ENCODE data around the gene CEP78. TPM values are rescaled to one million over a fixed set of nuclear protein-coding genes. Genes with fewer than 3 reads are reported as not detected.
"Not testable (repeated sequence)": the region's sequence is repeated elsewhere in the genome, so short reads cannot be mapped to it uniquely, and the experiment has no call there.

CEP78 gene
- total and polyA plus RNA-seq, 10 donors, result 7.1 to 20.1 (median 16.2) TPM

GRCh38 chr9:78280982-78281668 lies 45.2 kb downstream of the CEP78 start:
- no peak overlapping the region for H3K27ac ChIP-seq
- H3K4me3 ChIP-seq, result no peak overlapping the region
- H3K4me1 ChIP-seq, result peaks cover 0 to 11% (median 0%) of the 10 kb centered on the region in 6 donors
- H3K27me3 ChIP-seq (replicated peaks in 1 of 7), result no peaks in the 10 kb centered on the region
- no peak for DNase-seq
- H3K36me3 ChIP-seq, result no peaks in the 10 kb centered on the region
- intact Hi-C loops (cut with DNase I; ENCODE audit: low total_unique reads), result no loop called here
- WGBS, 5 donors, result 42 to 50% (median 47%) methylated on average over 3 of the region's 3 CpGs
- TF ChIP-seq POLR2A (IDR thresholded peaks at IDR 0.05) (no peak), POLR2AphosphoS5 (IDR thresholded peaks at IDR 0.05) (peak in 2 of 3 donors; percentile 19 to 25)
- H3K9me3 ChIP-seq, result peaks cover 0 to 4% (median 0%) of the 10 kb centered on the region in 8 donors

GRCh38 chr9:78284181-78284580 lies 48.3 kb downstream of the CEP78 start:
- H3K27ac ChIP-seq; H3K27me3 ChIP-seq (replicated peaks in 1 of 7); H3K9me3 ChIP-seq; intact Hi-C loops (cut with DNase I; ENCODE audit: low total_unique reads); DNase-seq; H3K4me3 ChIP-seq; H3K36me3 ChIP-seq: not testable (repeated sequence)
- H3K4me1 ChIP-seq, result peaks cover 0 to 11% (median 0%) of the 10 kb centered on the region in 6 donors
- 88 to 95% (median 91%) methylated on average over 4 of the region's 4 CpGs for WGBS, 5 donors

GRCh38 chr9:78286125-78286524 lies 50.2 kb downstream of the CEP78 start:
- H3K9me3 ChIP-seq, result peaks cover 0 to 4% (median 0%) of the 10 kb centered on the region in 8 donors
- intact Hi-C loops (cut with DNase I; ENCODE audit: low total_unique reads), result no loop called here
- no peak for DNase-seq
- no peak overlapping the region for H3K4me3 ChIP-seq
- H3K27me3 ChIP-seq (replicated peaks in 1 of 7), result no peaks in the 10 kb centered on the region
- H3K36me3 ChIP-seq, result no peaks in the 10 kb centered on the region
- no peak for TF ChIP-seq POLR2A (IDR thresholded peaks at IDR 0.05)
- no peak for TF ChIP-seq CTCF (IDR thresholded peaks at IDR 0.05 in 8 of 11, conservative IDR thresholded peaks at IDR 0.05 in 3 of 11)
- peaks cover 0 to 8% (median 0%) of the 10 kb centered on the region in 6 donors for H3K4me1 ChIP-seq
- H3K27ac ChIP-seq, result no peak overlapping the region

GRCh38 chr9:78286946-78287388 lies 51.1 kb downstream of the CEP78 start:
- no peak for TF ChIP-seq CTCF (IDR thresholded peaks at IDR 0.05 in 8 of 11, conservative IDR thresholded peaks at IDR 0.05 in 3 of 11)
- no peak for TF ChIP-seq POLR2A (IDR thresholded peaks at IDR 0.05)
- no peak for TF ChIP-seq POLR2AphosphoS5 (IDR thresholded peaks at IDR 0.05)
- Histone ChIP-seq H3K36me3 (no peaks in the 10 kb centered on the region), H3K27me3 (replicated peaks in 1 of 7) (no peaks in the 10 kb centered on the region), H3K4me3 (no peak overlapping the region), H3K9me3 (peaks cover 0 to 4% (median 0%) of the 10 kb centered on the region in 8 donors), H3K27ac (no peak overlapping the region), H3K4me1 (no peaks in the 10 kb centered on the region)
- DNase-seq, result no peak
- WGBS, 5 donors, result 83 to 98% (median 93%) methylated on average over 6 of the region's 6 CpGs
- intact Hi-C loops (cut with DNase I; ENCODE audit: low total_unique reads), result no loop called here

- no peaks in the 10 kb centered on the region for H3K27me3 ChIP-seq (replicated peaks in 1 of 7)
- 80 to 87% (median 86%) methylated on average over 8 of the region's 8 CpGs for whole genome bisulfite sequencing, 5 donors
- intact Hi-C loops (cut with DNase I; ENCODE audit: low total_unique reads), result no loop called here
- H3K27ac ChIP-seq, result no peak overlapping the region
- TF ChIP-seq POLR2A (IDR thresholded peaks at IDR 0.05) (no peak), CTCF (IDR thresholded peaks at IDR 0.05 in 8 of 11, conservative IDR thresholded peaks at IDR 0.05 in 3 of 11) (no peak), POLR2AphosphoS5 (IDR thresholded peaks at IDR 0.05) (no peak)
- H3K36me3 ChIP-seq, result no peaks in the 10 kb centered on the region
- peaks cover 0 to 4% (median 0%) of the 10 kb centered on the region in 8 donors for H3K9me3 ChIP-seq
- no peak for DNase-seq
- H3K4me3 ChIP-seq, result no peak overlapping the region
- no peaks in the 10 kb centered on the region for H3K4me1 ChIP-seq
Observed at GRCh38 chr9:78288214-78288892, 52.5 kb downstream of the CEP78 start.
